ENCODE measurements around the gene TMEM273. TPM values are rescaled to one million over a fixed set of nuclear protein-coding genes. Genes with fewer than 3 reads are reported as not detected.

The TMEM273 gene
- polyA plus RNA-seq, 1 of the 3 experiments (the other 2 are of a cell fraction), result not detected

DNA sequence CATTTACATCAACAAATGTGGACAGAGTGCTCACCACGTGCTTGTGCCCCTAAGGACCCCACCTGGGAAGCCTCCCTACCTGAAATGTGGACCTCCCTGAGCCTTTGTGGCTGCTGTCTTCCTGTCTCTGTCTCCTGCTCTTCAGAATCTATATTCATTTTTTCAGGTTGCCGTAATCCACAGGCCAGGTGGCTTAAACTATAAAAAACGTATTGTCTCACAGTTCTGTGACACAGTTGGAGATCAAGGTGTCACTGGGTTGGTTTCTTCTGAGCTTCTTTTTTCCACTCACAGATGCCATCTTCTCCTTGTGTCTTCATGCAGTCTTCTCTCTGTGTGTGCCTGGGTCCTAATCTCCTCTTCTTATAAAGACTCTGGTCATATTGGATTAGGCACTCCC lies 67.3 kb downstream of the TMEM273 start:
- Histone ChIP-seq H3K9ac (no peak overlapping the region), H3K27ac (ENCODE audit: low read depth in 2 of 2, low read length in 1 of 2) (no peak overlapping the region), H2AFZ (ENCODE audit: low read depth) (no peak overlapping the region), H3K36me3 (replicated peaks in 1 of 2; ENCODE audit: control insufficient read depth in 1 of 2, insufficient read depth in 2 of 2, low read length in 1 of 2) (no peaks in the 10 kb centered on the region), H3K9me3 (no peaks in the 10 kb centered on the region), H4K20me1 (ENCODE audit: insufficient read depth) (no peaks in the 10 kb centered on the region), H3K27me3 (ENCODE audit: insufficient read depth) (no peaks in the 10 kb centered on the region), H3K9me2 (no peaks in the 10 kb centered on the region), H3F3A (replicated peaks; ENCODE audit: insufficient read depth) (no peaks in the 10 kb centered on the region), H3K4me3 (ENCODE audit: low read depth in 2 of 2, low read length in 1 of 2) (no peak overlapping the region), H3K4me2 (no peak overlapping the region), H3K79me2 (ENCODE audit: insufficient read depth) (no peaks in the 10 kb centered on the region), H3K4me1 (ENCODE audit: control insufficient read depth in 1 of 2, insufficient read depth in 2 of 2, low read depth in 1 of 2, low read length in 1 of 2) (peaks cover 0 to 19% of the 10 kb centered on the region in 2 experiments; a peak in 2 of 4 replicates)
- no peak for DNase-seq
- WGBS (ENCODE audit: low lambda C conversion rate), result 26% methylated on average over 3 of the region's 3 CpGs
- ChIA-PET CTCF (interaction anchor here (1.1 kb wide), 1 partner anchor 30 kb away, joined by 3 read pairs; no protein-coding TSS in a partner anchor), POLR2A (no interaction called here)
- no peak for TF ChIP-seq FOXJ3 (CRISPR knock-in tag; IDR thresholded peaks at IDR 0.05)
- TF ChIP-seq NFIC (IDR thresholded peaks at IDR 0.05; ENCODE audit: borderline replicate concordance), result no peak
- no peak for TF ChIP-seq RFX5 (IDR thresholded peaks at IDR 0.05; ENCODE audit: low read length)
- TF ChIP-seq, protein P1, sequence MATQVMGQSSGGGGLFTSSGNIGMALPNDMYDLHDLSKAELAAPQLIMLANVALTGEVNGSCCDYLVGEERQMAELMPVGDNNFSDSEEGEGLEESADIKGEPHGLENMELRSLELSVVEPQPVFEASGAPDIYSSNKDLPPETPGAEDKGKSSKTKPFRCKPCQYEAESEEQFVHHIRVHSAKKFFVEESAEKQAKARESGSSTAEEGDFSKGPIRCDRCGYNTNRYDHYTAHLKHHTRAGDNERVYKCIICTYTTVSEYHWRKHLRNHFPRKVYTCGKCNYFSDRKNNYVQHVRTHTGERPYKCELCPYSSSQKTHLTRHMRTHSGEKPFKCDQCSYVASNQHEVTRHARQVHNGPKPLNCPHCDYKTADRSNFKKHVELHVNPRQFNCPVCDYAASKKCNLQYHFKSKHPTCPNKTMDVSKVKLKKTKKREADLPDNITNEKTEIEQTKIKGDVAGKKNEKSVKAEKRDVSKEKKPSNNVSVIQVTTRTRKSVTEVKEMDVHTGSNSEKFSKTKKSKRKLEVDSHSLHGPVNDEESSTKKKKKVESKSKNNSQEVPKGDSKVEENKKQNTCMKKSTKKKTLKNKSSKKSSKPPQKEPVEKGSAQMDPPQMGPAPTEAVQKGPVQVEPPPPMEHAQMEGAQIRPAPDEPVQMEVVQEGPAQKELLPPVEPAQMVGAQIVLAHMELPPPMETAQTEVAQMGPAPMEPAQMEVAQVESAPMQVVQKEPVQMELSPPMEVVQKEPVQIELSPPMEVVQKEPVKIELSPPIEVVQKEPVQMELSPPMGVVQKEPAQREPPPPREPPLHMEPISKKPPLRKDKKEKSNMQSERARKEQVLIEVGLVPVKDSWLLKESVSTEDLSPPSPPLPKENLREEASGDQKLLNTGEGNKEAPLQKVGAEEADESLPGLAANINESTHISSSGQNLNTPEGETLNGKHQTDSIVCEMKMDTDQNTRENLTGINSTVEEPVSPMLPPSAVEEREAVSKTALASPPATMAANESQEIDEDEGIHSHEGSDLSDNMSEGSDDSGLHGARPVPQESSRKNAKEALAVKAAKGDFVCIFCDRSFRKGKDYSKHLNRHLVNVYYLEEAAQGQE (IDR thresholded peaks at IDR 0.05; ENCODE audit: low read depth, low read length), result no peak
- TF ChIP-seq MXI1 (IDR thresholded peaks at IDR 0.05; ENCODE audit: low read depth, low read length), result no peak

DNA sequence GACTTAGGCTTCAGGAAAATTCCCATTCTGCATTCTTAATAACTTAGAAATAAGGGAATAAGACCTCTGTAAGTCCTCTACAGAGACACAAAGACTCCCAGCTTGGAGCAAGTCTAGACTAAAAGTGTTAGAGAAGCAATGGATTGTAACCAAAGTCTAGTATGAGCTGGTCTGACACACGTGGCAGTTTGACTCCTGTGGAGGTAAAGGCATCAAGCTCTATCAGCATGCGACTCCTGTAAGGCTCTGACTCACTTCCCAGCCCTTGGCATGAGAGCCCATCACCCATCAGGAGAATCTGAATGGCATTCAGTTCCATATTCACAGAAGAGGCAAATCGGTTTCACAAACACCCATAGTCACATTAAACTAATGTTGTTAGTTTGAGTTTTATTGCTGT lies 68.4 kb downstream of the TMEM273 start:
- TF ChIP-seq MEF2A (IDR thresholded peaks at IDR 0.05; ENCODE audit: borderline replicate concordance, low read depth) (no peak), MAX (IDR thresholded peaks at IDR 0.05; ENCODE audit: low read depth) (no peak), CTCF (IDR thresholded peaks at IDR 0.05) (no peak), USF2 (IDR thresholded peaks at IDR 0.05; ENCODE audit: borderline replicate concordance, low read depth, low read length) (no peak), YY1 (IDR thresholded peaks at IDR 0.05; ENCODE audit: low read depth) (no peak), ELF1 (IDR thresholded peaks at IDR 0.05) (no peak), POLR2AphosphoS5 (IDR thresholded peaks at IDR 0.05; ENCODE audit: low read depth, low read length) (no peak), FOXJ3 (CRISPR knock-in tag; IDR thresholded peaks at IDR 0.05) (no peak), TCF12 (IDR thresholded peaks at IDR 0.05) (no peak), RCOR1 (IDR thresholded peaks at IDR 0.05; ENCODE audit: low read length) (no peak), RAD21 (IDR thresholded peaks at IDR 0.05; ENCODE audit: low read length) (no peak), NFIC (IDR thresholded peaks at IDR 0.05; ENCODE audit: borderline replicate concordance) (no peak), CHD2 (IDR thresholded peaks at IDR 0.05; ENCODE audit: low read length, partially characterized antibody) (no peak)
- TF ChIP-seq, protein P2, sequence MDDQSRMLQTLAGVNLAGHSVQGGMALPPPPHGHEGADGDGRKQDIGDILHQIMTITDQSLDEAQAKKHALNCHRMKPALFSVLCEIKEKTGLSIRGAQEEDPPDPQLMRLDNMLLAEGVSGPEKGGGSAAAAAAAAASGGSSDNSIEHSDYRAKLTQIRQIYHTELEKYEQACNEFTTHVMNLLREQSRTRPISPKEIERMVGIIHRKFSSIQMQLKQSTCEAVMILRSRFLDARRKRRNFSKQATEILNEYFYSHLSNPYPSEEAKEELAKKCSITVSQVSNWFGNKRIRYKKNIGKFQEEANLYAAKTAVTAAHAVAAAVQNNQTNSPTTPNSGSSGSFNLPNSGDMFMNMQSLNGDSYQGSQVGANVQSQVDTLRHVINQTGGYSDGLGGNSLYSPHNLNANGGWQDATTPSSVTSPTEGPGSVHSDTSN (IDR thresholded peaks at IDR 0.05), result no peak
- H3K9me2 ChIP-seq, result no peaks in the 10 kb centered on the region
- H3K9ac ChIP-seq, result no peak overlapping the region
- H3K9me3 ChIP-seq, result no peaks in the 10 kb centered on the region
- H4K20me1 ChIP-seq (ENCODE audit: insufficient read depth), result no peaks in the 10 kb centered on the region
- 10% methylated on average over 3 of the region's 3 CpGs for WGBS (ENCODE audit: low lambda C conversion rate)
- H2AFZ ChIP-seq (ENCODE audit: low read depth), result no peak overlapping the region
- ChIA-PET POLR2A (interaction anchor here (0.6 to 0.7 kb wide), 2 partner anchors 31 to 145 kb away, joined by 3 read pairs; no protein-coding TSS in a partner anchor), CTCF (interaction anchor here (1.1 to 1.3 kb wide), 2 partner anchors 31 to 96 kb away, joined by 3 read pairs; no protein-coding TSS in a partner anchor)
- H3K4me1 ChIP-seq (ENCODE audit: control insufficient read depth in 1 of 2, insufficient read depth in 2 of 2, low read depth in 1 of 2, low read length in 1 of 2), result peaks cover 0 to 24% of the 10 kb centered on the region in 2 experiments; a peak in 2 of 4 replicates
- H3F3A ChIP-seq (replicated peaks; ENCODE audit: insufficient read depth), result no peaks in the 10 kb centered on the region
- no peaks in the 10 kb centered on the region for H3K27me3 ChIP-seq (ENCODE audit: insufficient read depth)
- no peak overlapping the region for H3K4me3 ChIP-seq (ENCODE audit: low read depth in 2 of 2, low read length in 1 of 2)
- H3K79me2 ChIP-seq (ENCODE audit: insufficient read depth), result no peaks in the 10 kb centered on the region
- H3K4me2 ChIP-seq, result no peak overlapping the region
- no peak overlapping the region for H3K27ac ChIP-seq (ENCODE audit: low read depth in 2 of 2, low read length in 1 of 2)
- no peak for DNase-seq
- no peaks in the 10 kb centered on the region for H3K36me3 ChIP-seq (replicated peaks in 1 of 2; ENCODE audit: control insufficient read depth in 1 of 2, insufficient read depth in 2 of 2, low read length in 1 of 2)

Data from SK-N-SH (cell line).